ENCODE data around the gene PODXL2.

DNA sequence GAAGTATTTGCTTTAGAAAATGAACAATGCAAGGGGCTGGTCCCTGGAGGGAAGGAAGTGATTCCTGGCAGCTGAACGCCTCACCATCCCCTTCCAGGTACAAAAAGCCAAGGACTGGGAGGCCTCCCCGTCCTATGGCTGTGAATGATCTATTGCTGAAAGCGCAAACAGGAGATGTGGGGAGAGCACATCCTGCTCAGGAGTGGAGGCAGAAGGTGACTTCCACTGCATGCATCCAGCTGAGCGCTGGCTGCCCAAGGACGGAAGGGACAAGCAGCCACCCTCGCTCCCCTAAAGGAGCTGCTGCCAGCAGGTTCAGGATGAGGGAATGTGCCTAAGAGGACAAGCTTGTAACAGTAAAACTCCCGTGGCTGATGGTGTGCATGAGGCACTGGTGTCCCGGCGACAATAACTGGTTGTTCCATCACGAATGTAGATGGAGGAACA is 85.2 kb downstream of the PODXL2 start:
- TF ChIP-seq CTCF (optimal IDR thresholded peaks at IDR 0.05 in 1 of 3, IDR thresholded peaks at IDR 0.05 in 1 of 3, conservative IDR thresholded peaks at IDR 0.05 in 1 of 3; ENCODE audit: extremely low read depth in 1 of 3, insufficient read depth in 2 of 3, low read length in 3 of 3) (no peak), EZH2 (IDR thresholded peaks at IDR 0.05; ENCODE audit: low read length) (no peak)

Measured in keratinocyte (primary cell).